ENCODE measurements around the gene SEL1L3. TPM values are rescaled to one million over a fixed set of nuclear protein-coding genes. Genes with fewer than 3 reads are reported as not detected.
"Not testable (repeated sequence)": the region's sequence is repeated elsewhere in the genome, so short reads cannot be mapped to it uniquely, and the experiment has no call there.

The SEL1L3 gene
- 10 to 100 TPM; 56.5 to 59.0 TPM for total RNA-seq
- total RNA-seq = 109 to 208 reads per million in 2 donors

GRCh38 chr4:25862411-25863346 is at the start of gene SEL1L3:
TSS of gene SEL1L3 (minus strand) at chr4:25862988. CDS start at chr4:25862836, 152 bp downstream.
- H3K9me3 ChIP-seq (ENCODE audit: control insufficient read depth, low read length, poor library complexity, severe bottlenecking) = no peaks in the 10 kb centered on the region
- DNase-seq (peak; percentile 27 to 59 (median 55)), ATAC-seq (peak; percentile 51)
- peak within 1 kb of the TSS; percentile 100 for H3K4me3 Mint-ChIP-seq
- peaks cover 7% of the 10 kb centered on the region for H3K36me3 Mint-ChIP-seq (ENCODE audit: low read depth)
- peaks cover 42% of the 10 kb centered on the region for H3K4me1 Mint-ChIP-seq
- H3K27me3 Mint-ChIP-seq = no peaks in the 10 kb centered on the region
- peak within 1 kb of the TSS; percentile 99 for H3K27ac Mint-ChIP-seq

GRCh38 chr4:25911356-25911755 is 48.6 kb upstream of the SEL1L3 start:
- Mint-ChIP-seq H3K4me1 (peaks cover 13% of the 10 kb centered on the region), H3K27me3 (no peaks in the 10 kb centered on the region), H3K4me3 (no peak overlapping the region)

GRCh38 chr4:25908491-25908901 is 45.7 kb upstream of the SEL1L3 start:
- H3K4me3 Mint-ChIP-seq = no peak overlapping the region
- no peaks in the 10 kb centered on the region for H3K27me3 Mint-ChIP-seq
- ATAC-seq = no peak
- peaks cover 5% of the 10 kb centered on the region for H3K4me1 Mint-ChIP-seq
- no peak for DNase-seq
- H3K9me3 ChIP-seq (ENCODE audit: control insufficient read depth, low read length, poor library complexity, severe bottlenecking) = no peaks in the 10 kb centered on the region
- H3K36me3 Mint-ChIP-seq (ENCODE audit: low read depth) = peaks cover 2% of the 10 kb centered on the region
- H3K27ac Mint-ChIP-seq = no peak overlapping the region

More at GRCh38 chr4:25911356-25911755, 48.6 kb upstream of the SEL1L3 start:
- DNase-seq = no peak
- Mint-ChIP-seq H3K36me3 (ENCODE audit: low read depth) (no peaks in the 10 kb centered on the region), H3K27ac (no peak overlapping the region)
- H3K9me3 ChIP-seq (ENCODE audit: control insufficient read depth, low read length, poor library complexity, severe bottlenecking) = no peaks in the 10 kb centered on the region
- ATAC-seq = no peak

GRCh38 chr4:25906113-25906512 is 43.3 kb upstream of the SEL1L3 start:
- not testable (repeated sequence) for ATAC-seq, H3K4me1 Mint-ChIP-seq

GRCh38 chr4:25905371-25905770 is 42.6 kb upstream of the SEL1L3 start:
- Mint-ChIP-seq H3K4me3 (no peak overlapping the region), H3K4me1 (no peaks in the 10 kb centered on the region), H3K27me3 (no peaks in the 10 kb centered on the region), H3K27ac (no peak overlapping the region), H3K36me3 (ENCODE audit: low read depth) (peaks cover 2% of the 10 kb centered on the region)
- DNase-seq (no peak), ATAC-seq (no peak)
- no peaks in the 10 kb centered on the region for H3K9me3 ChIP-seq (ENCODE audit: control insufficient read depth, low read length, poor library complexity, severe bottlenecking)

More at GRCh38 chr4:25906113-25906512, 43.3 kb upstream of the SEL1L3 start:
- not testable (repeated sequence) for H3K9me3 ChIP-seq (ENCODE audit: control insufficient read depth, low read length, poor library complexity, severe bottlenecking); H3K27me3 Mint-ChIP-seq; H3K27ac Mint-ChIP-seq; DNase-seq; H3K4me3 Mint-ChIP-seq; H3K36me3 Mint-ChIP-seq (ENCODE audit: low read depth)

GRCh38 chr4:25904748-25905082 is 41.9 kb upstream of the SEL1L3 start:
- no peaks in the 10 kb centered on the region for H3K27me3 Mint-ChIP-seq
- peaks cover 2% of the 10 kb centered on the region for H3K36me3 Mint-ChIP-seq (ENCODE audit: low read depth)
- no peak overlapping the region for H3K4me3 Mint-ChIP-seq
- H3K27ac Mint-ChIP-seq = no peak overlapping the region
- no peaks in the 10 kb centered on the region for H3K4me1 Mint-ChIP-seq
- DNase-seq (no peak), ATAC-seq (no peak)
- H3K9me3 ChIP-seq (ENCODE audit: control insufficient read depth, low read length, poor library complexity, severe bottlenecking) = no peaks in the 10 kb centered on the region

GRCh38 chr4:25903900-25904747 is 41.3 kb upstream of the SEL1L3 start:
- DNase-seq (no peak), ATAC-seq (no peak)
- Mint-ChIP-seq H3K27me3 (no peaks in the 10 kb centered on the region), H3K27ac (no peak overlapping the region), H3K4me3 (no peak overlapping the region), H3K4me1 (no peaks in the 10 kb centered on the region), H3K36me3 (ENCODE audit: low read depth) (peaks cover 2% of the 10 kb centered on the region)
- H3K9me3 ChIP-seq (ENCODE audit: control insufficient read depth, low read length, poor library complexity, severe bottlenecking) = no peaks in the 10 kb centered on the region

GRCh38 chr4:25901030-25901430 is 38.2 kb upstream of the SEL1L3 start:
- DNase-seq (no peak), ATAC-seq (no peak)
- Mint-ChIP-seq H3K4me1 (no peaks in the 10 kb centered on the region), H3K4me3 (no peak overlapping the region), H3K36me3 (ENCODE audit: low read depth) (peaks cover 2% of the 10 kb centered on the region), H3K27me3 (no peaks in the 10 kb centered on the region), H3K27ac (no peak overlapping the region)
- no peaks in the 10 kb centered on the region for H3K9me3 ChIP-seq (ENCODE audit: control insufficient read depth, low read length, poor library complexity, severe bottlenecking)

- no peaks in the 10 kb centered on the region for H3K9me3 ChIP-seq (ENCODE audit: control insufficient read depth, low read length, poor library complexity, severe bottlenecking)
- H3K4me3 Mint-ChIP-seq = no peak overlapping the region
- no peak overlapping the region for H3K27ac Mint-ChIP-seq
- H3K4me1 Mint-ChIP-seq = no peaks in the 10 kb centered on the region
- DNase-seq = no peak
- no peaks in the 10 kb centered on the region for H3K27me3 Mint-ChIP-seq
- peaks cover 2% of the 10 kb centered on the region for H3K36me3 Mint-ChIP-seq (ENCODE audit: low read depth)
- ATAC-seq = no peak
These were observed 37.5 kb upstream of the SEL1L3 start for GRCh38 chr4:25900310-25900709.

- H3K36me3 Mint-ChIP-seq (ENCODE audit: low read depth) = no peaks in the 10 kb centered on the region
- no peaks in the 10 kb centered on the region for H3K9me3 ChIP-seq (ENCODE audit: control insufficient read depth, low read length, poor library complexity, severe bottlenecking)
- H3K27ac Mint-ChIP-seq = no peak overlapping the region
- H3K4me1 Mint-ChIP-seq = no peaks in the 10 kb centered on the region
- no peak for DNase-seq
- no peaks in the 10 kb centered on the region for H3K27me3 Mint-ChIP-seq
- H3K4me3 Mint-ChIP-seq = no peak overlapping the region
- no peak for ATAC-seq
These were observed 34.2 kb upstream of the SEL1L3 start for GRCh38 chr4:25896776-25897539.

GRCh38 chr4:25892796-25893195 is 30.0 kb upstream of the SEL1L3 start:
- ATAC-seq (no peak), DNase-seq (no peak)
- Mint-ChIP-seq H3K27me3 (no peaks in the 10 kb centered on the region), H3K4me3 (no peak overlapping the region), H3K4me1 (peaks cover 8% of the 10 kb centered on the region), H3K27ac (no peak overlapping the region), H3K36me3 (ENCODE audit: low read depth) (peaks cover 3% of the 10 kb centered on the region)
- no peaks in the 10 kb centered on the region for H3K9me3 ChIP-seq (ENCODE audit: control insufficient read depth, low read length, poor library complexity, severe bottlenecking)

- H3K36me3 Mint-ChIP-seq (ENCODE audit: low read depth) = peaks cover 3% of the 10 kb centered on the region
These were observed 28.0 kb upstream of the SEL1L3 start for GRCh38 chr4:25890571-25891485.

More at GRCh38 chr4:25890571-25891485, 28.0 kb upstream of the SEL1L3 start:
- H3K9me3 ChIP-seq (ENCODE audit: control insufficient read depth, low read length, poor library complexity, severe bottlenecking) = no peaks in the 10 kb centered on the region
- no peaks in the 10 kb centered on the region for H3K27me3 Mint-ChIP-seq
- no peak overlapping the region for H3K4me3 Mint-ChIP-seq
- H3K27ac Mint-ChIP-seq = no peak overlapping the region
- DNase-seq (no peak), ATAC-seq (no peak)
- peaks cover 8% of the 10 kb centered on the region for H3K4me1 Mint-ChIP-seq
